Left hindlimb (tissue), 1 donor: Measurements from ENCODE around the gene SPACA1.

Experiments used
- DNase-seq: peaks from one replicate; pipeline ENCODE4 v3.0.0-alpha.2; 2018

SPACA1 gene

DNA sequence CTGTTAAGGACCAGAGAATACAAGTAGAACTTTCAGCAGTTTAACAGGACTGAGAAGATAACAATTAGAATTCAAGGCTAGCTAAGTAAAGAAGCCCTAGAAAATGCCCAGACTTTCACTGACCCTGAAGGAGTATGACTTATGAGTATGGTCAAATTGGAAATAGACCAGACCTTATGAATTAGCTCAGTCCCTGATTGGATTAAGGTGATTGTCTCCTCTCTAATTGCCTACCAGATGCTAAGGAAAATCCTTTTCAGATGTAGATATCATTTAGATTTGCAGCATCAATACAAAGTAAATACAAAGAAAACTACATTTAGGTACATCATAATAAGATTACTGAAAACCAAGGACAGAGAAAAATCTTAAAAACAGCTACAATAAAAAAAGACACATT, 59.6 kb downstream of the SPACA1 start:
- no peak for DNase-seq

DNA sequence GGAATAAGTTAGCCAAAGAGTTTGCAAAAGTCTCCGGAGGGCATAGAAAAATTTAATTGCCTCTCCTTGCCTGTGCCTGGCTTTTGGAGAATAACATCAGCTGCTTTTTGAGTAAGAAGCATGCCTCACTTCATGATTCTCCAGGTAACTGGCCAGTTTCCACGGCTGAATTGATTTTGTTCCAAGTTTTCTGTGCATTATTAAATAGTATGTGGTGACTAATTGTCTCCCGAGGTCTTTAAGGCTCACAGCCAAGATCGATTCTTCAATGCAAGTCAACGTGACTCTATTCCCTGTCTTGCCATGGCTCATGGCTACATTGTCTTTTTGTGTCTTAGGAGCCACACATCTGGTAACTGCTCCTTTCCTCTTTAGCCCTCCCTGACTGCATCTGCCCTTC, 64.3 kb downstream of the SPACA1 start:
- DNase-seq, result no peak

DNA sequence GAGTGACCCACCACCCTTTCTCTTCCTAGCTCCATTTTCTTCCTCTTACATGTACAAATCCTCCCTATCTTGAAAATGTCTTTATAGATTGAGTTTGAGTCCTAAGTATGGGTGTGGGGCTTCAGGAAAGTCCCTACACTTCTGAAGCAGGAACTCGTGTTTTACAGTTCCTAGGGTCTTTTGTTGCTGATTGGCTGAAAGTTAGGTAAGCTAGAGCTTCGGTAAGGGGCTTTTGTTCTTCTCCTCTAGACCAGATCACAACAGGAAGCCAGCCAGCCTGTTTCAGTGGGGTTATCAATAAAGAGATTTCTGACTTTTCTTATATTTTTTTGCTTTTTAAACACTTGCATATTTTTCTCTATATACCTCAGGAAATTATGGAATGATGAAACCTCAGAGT, 67.2 kb downstream of the SPACA1 start:
- no peak for DNase-seq

DNA sequence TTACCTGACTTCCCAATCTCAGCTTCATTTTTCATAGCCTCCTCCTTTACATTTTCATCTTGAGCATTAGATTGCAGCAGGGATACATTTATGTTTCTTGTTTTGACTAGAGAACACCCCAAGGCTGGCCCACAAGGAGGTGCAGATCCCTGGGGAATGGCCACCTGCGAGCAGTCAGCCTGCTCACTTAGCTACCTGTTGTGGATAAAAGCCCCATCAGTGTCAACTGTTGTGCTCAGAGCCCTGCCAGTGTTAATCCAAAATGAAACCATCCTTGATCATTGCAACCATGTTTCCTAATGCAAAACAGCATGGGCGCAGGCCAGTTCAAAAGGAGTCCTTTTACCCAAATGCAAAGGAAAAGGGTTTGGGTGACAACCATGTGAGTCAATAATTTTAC, 67.7 kb downstream of the SPACA1 start:
- DNase-seq, result no peak

DNA sequence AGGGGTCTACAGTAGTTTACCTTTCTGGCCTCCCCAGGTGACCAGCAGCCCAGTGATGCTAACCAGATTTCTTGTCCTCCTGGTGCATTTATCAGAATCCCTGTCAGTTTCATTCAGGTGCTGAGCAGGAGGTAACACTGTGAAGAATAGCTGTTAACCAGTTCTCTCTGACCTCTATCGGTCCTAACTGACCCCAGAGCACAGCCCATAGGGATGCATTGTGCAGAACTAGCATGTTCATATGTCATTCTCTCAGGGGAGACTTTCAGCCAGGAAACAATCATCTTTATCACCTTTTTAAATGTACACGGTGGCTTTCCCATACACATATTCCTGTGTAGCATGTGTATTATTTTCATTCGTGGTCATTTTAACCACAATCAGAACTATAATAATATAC, 68.6 kb downstream of the SPACA1 start:
- DNase-seq, result no peak
